Measurements from ENCODE around the gene ZNF138.

ZNF138 gene

DNA sequence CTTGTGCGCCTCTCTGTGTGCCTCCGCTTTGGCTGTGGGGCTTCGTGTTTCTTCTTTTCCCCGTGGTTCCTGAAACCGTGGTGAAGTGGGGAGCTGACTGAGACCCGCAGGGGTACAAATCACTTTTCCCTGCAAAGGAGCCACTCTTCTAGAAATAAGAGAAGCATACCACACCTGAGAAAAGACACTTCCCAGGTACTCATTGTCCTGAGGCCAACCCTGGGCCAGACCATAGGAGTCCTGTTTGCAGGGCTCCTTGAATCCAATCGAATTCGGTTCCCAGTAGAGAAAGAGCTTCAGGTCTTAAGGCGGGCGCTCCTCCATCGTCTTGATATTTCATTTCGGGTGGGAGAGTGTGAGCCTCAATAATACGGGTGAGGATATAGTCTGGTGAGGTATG is 76.4 kb downstream of the ZNF138 start:
- DNase-seq (ENCODE audit: low read depth in 2 of 2), result no peak
- TF ChIP-seq, protein P1, sequence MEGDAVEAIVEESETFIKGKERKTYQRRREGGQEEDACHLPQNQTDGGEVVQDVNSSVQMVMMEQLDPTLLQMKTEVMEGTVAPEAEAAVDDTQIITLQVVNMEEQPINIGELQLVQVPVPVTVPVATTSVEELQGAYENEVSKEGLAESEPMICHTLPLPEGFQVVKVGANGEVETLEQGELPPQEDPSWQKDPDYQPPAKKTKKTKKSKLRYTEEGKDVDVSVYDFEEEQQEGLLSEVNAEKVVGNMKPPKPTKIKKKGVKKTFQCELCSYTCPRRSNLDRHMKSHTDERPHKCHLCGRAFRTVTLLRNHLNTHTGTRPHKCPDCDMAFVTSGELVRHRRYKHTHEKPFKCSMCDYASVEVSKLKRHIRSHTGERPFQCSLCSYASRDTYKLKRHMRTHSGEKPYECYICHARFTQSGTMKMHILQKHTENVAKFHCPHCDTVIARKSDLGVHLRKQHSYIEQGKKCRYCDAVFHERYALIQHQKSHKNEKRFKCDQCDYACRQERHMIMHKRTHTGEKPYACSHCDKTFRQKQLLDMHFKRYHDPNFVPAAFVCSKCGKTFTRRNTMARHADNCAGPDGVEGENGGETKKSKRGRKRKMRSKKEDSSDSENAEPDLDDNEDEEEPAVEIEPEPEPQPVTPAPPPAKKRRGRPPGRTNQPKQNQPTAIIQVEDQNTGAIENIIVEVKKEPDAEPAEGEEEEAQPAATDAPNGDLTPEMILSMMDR (IDR thresholded peaks at IDR 0.05; ENCODE audit: low read depth, low read length), result no peak
- no peak overlapping the region for H3K4me3 ChIP-seq (replicated peaks in 1 of 2; ENCODE audit: low read depth in 2 of 2, low read length in 2 of 2)

DNA sequence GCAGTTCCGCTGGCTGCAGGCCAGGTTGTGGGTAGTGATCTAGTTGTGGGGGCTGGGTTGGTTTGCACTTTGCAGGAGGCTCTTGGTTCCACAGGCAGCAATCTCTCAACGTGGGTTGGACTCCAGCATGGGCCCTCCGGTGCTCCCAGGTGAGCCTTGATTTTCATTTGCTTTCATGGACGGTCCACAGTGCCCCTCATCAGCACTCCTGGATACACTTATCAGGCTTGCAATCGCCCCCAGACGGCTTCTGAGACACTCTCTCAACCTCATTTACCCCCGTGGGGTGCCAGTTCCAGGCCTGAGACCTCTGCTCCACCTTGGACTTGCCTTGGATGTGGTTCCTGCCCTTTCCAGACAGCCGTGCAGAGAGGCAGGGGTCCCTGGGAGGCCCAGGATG is 77.5 kb downstream of the ZNF138 start:
- no peak for DNase-seq (ENCODE audit: low read depth in 2 of 2)
- H3K4me3 ChIP-seq (replicated peaks in 1 of 2; ENCODE audit: low read depth in 2 of 2, low read length in 2 of 2), result no peak overlapping the region
- TF ChIP-seq, protein P1 (IDR thresholded peaks at IDR 0.05; ENCODE audit: low read depth, low read length), result no peak

GRCh38 chr7:64872351-64873154 is 78.3 kb downstream of the ZNF138 start:
- H3K4me3 ChIP-seq (replicated peaks in 1 of 2; ENCODE audit: low read depth in 2 of 2, low read length in 2 of 2), result no peak overlapping the region
- TF ChIP-seq, protein P1 (IDR thresholded peaks at IDR 0.05; ENCODE audit: low read depth, low read length), result no peak
- DNase-seq (ENCODE audit: low read depth in 2 of 2), result no peak

GRCh38 chr7:64873155-64873500 is 78.9 kb downstream of the ZNF138 start:
- TF ChIP-seq, protein P1 (IDR thresholded peaks at IDR 0.05; ENCODE audit: low read depth, low read length), result no peak
- no peak overlapping the region for H3K4me3 ChIP-seq (replicated peaks in 1 of 2; ENCODE audit: low read depth in 2 of 2, low read length in 2 of 2)
- no peak for DNase-seq (ENCODE audit: low read depth in 2 of 2)

GRCh38 chr7:64873517-64873916 is 79.3 kb downstream of the ZNF138 start:
- TF ChIP-seq, protein P1 (IDR thresholded peaks at IDR 0.05; ENCODE audit: low read depth, low read length), result no peak
- H3K4me3 ChIP-seq (replicated peaks in 1 of 2; ENCODE audit: low read depth in 2 of 2, low read length in 2 of 2), result no peak overlapping the region

DNA sequence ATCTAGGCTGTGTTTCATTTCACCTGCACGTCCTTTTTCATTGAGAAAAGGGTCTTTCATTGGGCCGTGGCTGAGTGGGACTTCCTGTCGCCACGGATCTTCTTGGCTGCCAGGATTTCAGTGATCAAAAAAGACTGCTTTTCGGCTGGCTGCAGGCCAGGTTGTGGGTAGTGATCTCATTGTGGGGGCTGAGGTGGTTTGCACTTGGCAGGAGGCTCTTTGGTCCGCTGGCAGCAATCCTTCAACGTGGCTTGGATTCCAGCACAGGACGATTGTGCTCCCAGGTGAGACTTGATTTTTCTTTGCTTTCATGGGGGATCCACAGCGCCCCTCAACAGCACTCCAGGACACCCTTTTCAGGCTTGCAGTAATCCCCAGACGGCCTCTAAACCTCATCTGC is 79.9 kb downstream of the ZNF138 start:
- TF ChIP-seq, protein P1 (IDR thresholded peaks at IDR 0.05; ENCODE audit: low read depth, low read length), result no peak
- no peak overlapping the region for H3K4me3 ChIP-seq (replicated peaks in 1 of 2; ENCODE audit: low read depth in 2 of 2, low read length in 2 of 2)
- DNase-seq (ENCODE audit: low read depth in 2 of 2), result no peak

More at GRCh38 chr7:64873517-64873916, 79.3 kb downstream of the ZNF138 start:
- no peak for DNase-seq (ENCODE audit: low read depth in 2 of 2)

Measured in cardiac fibroblast (primary cell).